Measurements from ENCODE around the gene HDGF.
"Not testable (repeated sequence)": the region's sequence is repeated elsewhere in the genome, so short reads cannot be mapped to it uniquely, and the experiment has no call there.

HDGF gene

GRCh38 chr1:156766298-156767100, 15.0 kb upstream of the HDGF start:
- no peak for DNase-seq

GRCh38 chr1:156765666-156766065, 14.2 kb upstream of the HDGF start:
- DNase-seq: no peak

- not testable (repeated sequence) for DNase-seq
Observed at GRCh38 chr1:156765136-156765535, 13.7 kb upstream of the HDGF start.

- DNase-seq: no peak
Observed at GRCh38 chr1:156760796-156761104, 9.3 kb upstream of the HDGF start.

GRCh38 chr1:156760092-156760795, 8.8 kb upstream of the HDGF start:
- DNase-seq: no peak

GRCh38 chr1:156757572-156758253, 6.2 kb upstream of the HDGF start:
- not testable (repeated sequence) for DNase-seq

GRCh38 chr1:156756355-156756754, 4.9 kb upstream of the HDGF start:
- no peak for DNase-seq

GRCh38 chr1:156755527-156755950, 4.1 kb upstream of the HDGF start:
- DNase-seq: no peak

- DNase-seq: no peak
Observed at GRCh38 chr1:156754219-156754618, 2.7 kb upstream of the HDGF start.

- DNase-seq: no peak
Observed at GRCh38 chr1:156752843-156753482, 1.5 kb upstream of the HDGF start.

- peak; percentile 93 to 94 for DNase-seq
Observed at GRCh38 chr1:156751757-156752481, 444 bp upstream of the HDGF start.

- DNase-seq: no peak
Observed at GRCh38 chr1:156750711-156751450, 594 bp downstream of the HDGF start.

GRCh38 chr1:156750191-156750672, 1.2 kb downstream of the HDGF start:
- peak in 1 of 2 donors; percentile 28 for DNase-seq

- DNase-seq: no peak
Observed at GRCh38 chr1:156749419-156750118, 1.9 kb downstream of the HDGF start.

GRCh38 chr1:156748670-156749418, 2.6 kb downstream of the HDGF start:
- no peak for DNase-seq

GRCh38 chr1:156747742-156748669, 3.5 kb downstream of the HDGF start:
- no peak for DNase-seq

GRCh38 chr1:156746728-156747631, 4.5 kb downstream of the HDGF start:
- peak in 1 of 2 donors; percentile 54 for DNase-seq

GRCh38 chr1:156746406-156746727, 5.1 kb downstream of the HDGF start:
- DNase-seq: no peak

Data from stimulated activated CD4-positive, alpha-beta T cell treated with anti-CD3 and anti-CD28 coated beads, Interleukin-2, amount 100 ng/mL, for 48 hours (primary cell).